K562 (cell line): ENCODE measurements around the gene RAB25. TPM values are rescaled to one million over a fixed set of nuclear protein-coding genes. Genes with fewer than 3 reads are reported as not detected.
A peak's percentile ranks its signal among the peaks of the same experiment; 100 is the strongest.

Source experiments
- BCOR ChIP-seq: fragments of 450-650 bp; IDR thresholded peaks from 2 replicates; pipeline ENCODE4 v1.6.1; 2016
- CTBP1 ChIP-seq: fragments of 450-650 bp; IDR thresholded peaks from 2 replicates; pipeline ENCODE4 v1.6.1; 2016; ENCODE audit warnings: borderline replicate concordance
- FOS ChIP-seq: IDR thresholded peaks from 3 replicates; pipeline ENCODE4 v1.6.1; 2011; ENCODE audit not compliant: insufficient read length; ENCODE audit errors: extremely low read depth
- FOXM1 ChIP-seq, 2 experiments: fragments of 450-650 bp in 1 of 2; sonication (generic) in 1 of 2; formaldehyde crosslinking in 1 of 2; IDR thresholded peaks; 2 replicates each; pipeline versions ENCODE4 v1.6.1 to v1.9.0; 2017 to 2022; ENCODE audit warnings: low read depth in 2 of 2, mild to moderate bottlenecking in 2 of 2, missing genetic modification reagents in 1 of 2, moderate library complexity in 1 of 2
- HNRNPUL1 ChIP-seq: fragments of 200-400 bp; formaldehyde crosslinking; IDR thresholded peaks from 2 replicates; pipeline ENCODE4 v1.6.1; 2017; ENCODE audit warnings: low read length
- KLF6 ChIP-seq: fragments of 250-450 bp; sonication (Bioruptor Pico); IDR thresholded peaks from 2 replicates; pipeline ENCODE4 v1.4.0; 2020; ENCODE audit warnings: mild to moderate bottlenecking, moderate library complexity, borderline replicate concordance
- L3MBTL2 ChIP-seq: fragments of 450-650 bp; IDR thresholded peaks from 2 replicates; pipeline ENCODE4 v1.6.1; 2016; ENCODE audit warnings: mild to moderate bottlenecking, moderate library complexity
- NCOR1 ChIP-seq: fragments of 450-650 bp; IDR thresholded peaks from 2 replicates; pipeline ENCODE4 v1.6.1; 2016; ENCODE audit warnings: mild to moderate bottlenecking, moderate library complexity
- NFXL1 ChIP-seq: fragments of 450-650 bp; formaldehyde crosslinking; IDR thresholded peaks from 2 replicates; pipeline ENCODE4 v1.4.0; 2021; ENCODE audit warnings: mild to moderate bottlenecking
- OTX1 ChIP-seq: fragments of 450-650 bp; formaldehyde crosslinking; IDR thresholded peaks from 2 replicates; pipeline ENCODE4 v1.4.0; 2022; ENCODE audit warnings: mild to moderate bottlenecking
- POU5F1 ChIP-seq: fragments of 150-350 bp; IDR thresholded peaks from 2 replicates; pipeline ENCODE4 v1.6.1; 2014; ENCODE audit warnings: borderline replicate concordance, low read length, low read depth, mild to moderate bottlenecking; ENCODE audit not compliant: partially characterized antibody
- PPARD ChIP-seq: fragments of 250-450 bp; sonication (Bioruptor Pico); IDR thresholded peaks from 2 replicates; pipeline ENCODE4 v1.8.0; 2022; ENCODE audit warnings: inconsistent platforms, mild to moderate bottlenecking, moderate library complexity
- RUNX1 ChIP-seq: sonication (generic); IDR thresholded peaks from 2 replicates; pipeline ENCODE4 v1.6.1; 2016; ENCODE audit warnings: antibody characterized with exemption, low read depth
- SMARCE1 ChIP-seq: fragments of 450-650 bp; IDR thresholded peaks from 2 replicates; pipeline ENCODE4 v1.7.1; 2016; ENCODE audit warnings: mild to moderate bottlenecking
- SOX6 ChIP-seq: fragments of 450-650 bp; IDR thresholded peaks from 2 replicates; pipeline ENCODE4 v1.6.1; 2014; ENCODE audit warnings: mild to moderate bottlenecking
- SRSF9 ChIP-seq: fragments of 200-400 bp; formaldehyde crosslinking; IDR thresholded peaks from 2 replicates; pipeline ENCODE4 v1.6.1; 2017; ENCODE audit warnings: low read depth, low read length, borderline replicate concordance
- TAF9B ChIP-seq: fragments of 450-650 bp; IDR thresholded peaks from 2 replicates; pipeline ENCODE4 v1.6.1; 2018; ENCODE audit warnings: mild to moderate bottlenecking; ENCODE audit not compliant: partially characterized antibody
- TFAM ChIP-seq: fragments of 250-450 bp; sonication (Bioruptor Pico); conservative IDR thresholded peaks from 2 replicates; pipeline ENCODE4 v1.5.0; 2021; ENCODE audit warnings: mild to moderate bottlenecking, moderate library complexity
- U2AF1 ChIP-seq: fragments of 200-400 bp; formaldehyde crosslinking; optimal IDR thresholded peaks from 2 replicates; pipeline ENCODE3; 2017; ENCODE audit warnings: mild to moderate bottlenecking, low read depth, low read length, moderate library complexity
- XRCC4 ChIP-seq: IDR thresholded peaks from one replicate; pipeline ENCODE4 v1.6.1; 2011; ENCODE audit not compliant: insufficient read depth, insufficient read length; ENCODE audit errors: extremely low read depth
- ZFP1 ChIP-seq: fragments of 450-650 bp; formaldehyde crosslinking; IDR thresholded peaks from 2 replicates; pipeline ENCODE4 v1.4.0; 2020; ENCODE audit warnings: mild to moderate bottlenecking, mixed read lengths
- ZNF253 ChIP-seq: fragments of 250-450 bp; sonication (Bioruptor Pico); conservative IDR thresholded peaks from 2 replicates; pipeline ENCODE4 v1.6.1; 2021; ENCODE audit warnings: mild to moderate bottlenecking
- ZNF263 ChIP-seq: sonication (generic); formaldehyde crosslinking; IDR thresholded peaks from 2 replicates; pipeline ENCODE4 v1.8.0; 2022; ENCODE audit warnings: mild to moderate bottlenecking, missing genetic modification reagents, borderline replicate concordance
- ZNF277 ChIP-seq: fragments of 250-450 bp; sonication (Bioruptor Pico); IDR thresholded peaks from 2 replicates; pipeline ENCODE4 v1.8.0; 2022; ENCODE audit warnings: inconsistent platforms, mild to moderate bottlenecking, moderate library complexity, borderline replicate concordance
- ZNF395 ChIP-seq: fragments of 200-800 bp; sonication (Bioruptor generic); IDR thresholded peaks from 2 replicates; pipeline ENCODE4 v1.6.1; 2017; ENCODE audit warnings: missing genetic modification characterization, missing compliant biosample characterization
- ZNF512 ChIP-seq: IDR thresholded peaks from 2 replicates; pipeline ENCODE4 v1.6.1; 2016; ENCODE audit warnings: missing genetic modification characterization, missing compliant biosample characterization
- ZNF583 ChIP-seq: fragments of 250-450 bp; sonication (Bioruptor Pico); IDR thresholded peaks from 2 replicates; pipeline ENCODE4 v1.4.0; 2020
- polyA plus RNA-seq, 8 experiments: library from polyadenylated mRNA; depleted of rRNA in 4 of 8; stranded (reverse) in 5 of 8; unstranded in 3 of 8; fragments of >200 nt; fragmentation: Nextera tagmentation in 2 of 8; fragmentation: Illumina TruSeq in 1 of 8; extraction: Ambion mirVana in 2 of 8; extraction: Trizol in 1 of 8; gene quantifications; 2 replicates each; pipeline versions ENCODE4 v1.2.1 to v1.2.3, GENCODE V29; 2011 to 2014; ENCODE audit warnings: inconsistent platforms in 1 of 8, missing spikeins in 1 of 8
- total RNA-seq, 7 experiments: library from RNA; depleted of rRNA in 6 of 7; stranded (reverse); fragments of >200 nt in 6 of 7; fragmentation: Illumina TruSeq in 2 of 7; extraction: Trizol in 2 of 7; gene quantifications; 2 replicates each; pipeline versions ENCODE4 v1.2.1 to v1.2.3, GENCODE V29; 2011 to 2021; ENCODE audit warnings: low replicate concordance in 1 of 7

The RAB25 gene
- total and polyA plus RNA-seq, 9 of the 15 experiments (the other 6 are each of a cell fraction or from before 2014, with no cell fraction given): 0.10 to 0.27 (median 0.13) TPM; not detected in 6

GRCh38 chr1:156054500-156055280, 6.3 kb upstream of the RAB25 start, which contains the start of gene LAMTOR2 (continued):
- TF ChIP-seq ZNF277 (CRISPR knock-in tag): no peak
- TF ChIP-seq BCOR: no peak
- 0 out of 2 replicates have a peak, but pooled peaks have one; percentile 58 for TF ChIP-seq NFXL1
- no peak for TF ChIP-seq OTX1 (CRISPR knock-in tag)
- peak; percentile 88 for TF ChIP-seq L3MBTL2
- no peak for TF ChIP-seq FOS
- no peak for TF ChIP-seq SOX6
- no peak for TF ChIP-seq ZNF253 (CRISPR knock-in tag)
- TF ChIP-seq CTBP1: peak; percentile 36; the same call in 1 of the 2 replicates
- peak; percentile 81 for TF ChIP-seq ZNF263 (CRISPR knock-in tag)
- no peak for TF ChIP-seq RUNX1
- TF ChIP-seq XRCC4: no peak
- TF ChIP-seq SRSF9: no peak
- no peak; the same call in 1 of the 2 replicates for TF ChIP-seq NCOR1
- TF ChIP-seq POU5F1: peak; percentile 85
- TF ChIP-seq KLF6 (CRISPR knock-in tag): 0 out of 2 replicates have a peak, but pooled peaks have one; percentile 31
- peak; percentile 91 for TF ChIP-seq ZNF395 (CRISPR knock-in tag)
- no peak; the same call in 1 of the 2 replicates for TF ChIP-seq SMARCE1
- no peak for TF ChIP-seq TFAM (CRISPR knock-in tag)
- no peak for TF ChIP-seq U2AF1
- no peak for TF ChIP-seq ZFP1 (CRISPR knock-in tag)
- TF ChIP-seq TAF9B: no peak
- no peak; the same call in 1 of the 2 replicates for TF ChIP-seq ZNF583 (CRISPR knock-in tag)
- TF ChIP-seq HNRNPUL1: no peak
- no peak for TF ChIP-seq ZNF512 (tag)
- TF ChIP-seq PPARD: no peak
- no peak for TF ChIP-seq FOXM1 (IDR thresholded peaks at IDR 0.05; ENCODE audit: low read depth)
- no peak for TF ChIP-seq FOXM1 (CRISPR knock-in tag; IDR thresholded peaks at IDR 0.05; ENCODE audit: low read depth)
